Activated naive CD8-positive, alpha-beta T cell treated with anti-CD3 and anti-CD28 coated beads, Interleukin-2, amount 50 U/mL, for 16 hours (primary cell): Measurements from ENCODE around the gene NEURL4.
A peak's percentile ranks its signal among the peaks of the same experiment; 100 is the strongest.
"Not testable (repeated sequence)": the region's sequence is repeated elsewhere in the genome, so short reads cannot be mapped to it uniquely, and the experiment has no call there.

Source experiments
- DNase-seq: peaks from one replicate; pipeline ENCODE4 v3.0.0-alpha.2; 2020; ENCODE audit warnings: low read depth, low spot score

The NEURL4 gene

DNA sequence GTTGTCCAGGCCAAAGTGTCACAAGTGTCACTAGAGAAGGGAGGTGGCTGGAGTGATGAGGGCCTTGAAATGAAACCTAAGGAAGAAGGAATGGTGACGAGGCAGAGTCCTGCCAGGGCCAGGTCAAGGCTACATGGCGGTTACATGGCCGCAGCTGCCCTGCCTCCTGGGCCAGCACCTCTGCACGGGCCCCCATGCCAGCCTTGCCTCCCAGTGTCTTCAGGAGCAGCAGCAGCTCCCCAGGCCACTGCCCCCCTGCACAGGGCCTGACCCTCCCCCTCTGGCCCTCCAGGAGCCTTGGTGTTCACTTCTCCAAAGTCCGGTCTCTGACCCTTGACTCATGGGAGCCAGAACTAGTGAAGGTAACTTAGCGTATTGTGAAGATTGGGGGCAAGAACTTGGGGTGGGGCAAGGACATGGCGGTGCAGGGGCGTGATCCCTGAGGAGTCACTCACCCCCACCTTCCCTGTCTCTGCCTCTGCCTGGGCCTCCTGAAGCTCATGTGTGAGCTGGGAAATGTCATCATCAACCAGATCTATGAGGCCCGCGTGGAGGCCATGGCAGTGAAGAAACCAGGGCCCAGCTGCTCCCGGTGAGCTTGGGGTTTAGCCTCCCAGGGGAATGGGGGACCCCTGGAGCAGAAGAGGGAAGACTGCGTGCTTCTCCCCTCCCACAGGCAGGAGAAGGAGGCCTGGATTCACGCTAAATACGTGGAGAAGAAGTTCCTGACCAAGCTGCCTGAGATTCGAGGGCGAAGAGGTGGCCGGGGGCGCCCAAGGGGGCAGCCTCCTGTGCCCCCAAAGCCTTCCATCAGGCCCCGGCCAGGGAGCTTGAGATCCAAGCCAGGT, 18.7 kb upstream of the NEURL4 start:
- no peak for DNase-seq

GRCh38 chr17:7346761-7347614, 17.9 kb upstream of the NEURL4 start:
- DNase-seq: no peak

DNA sequence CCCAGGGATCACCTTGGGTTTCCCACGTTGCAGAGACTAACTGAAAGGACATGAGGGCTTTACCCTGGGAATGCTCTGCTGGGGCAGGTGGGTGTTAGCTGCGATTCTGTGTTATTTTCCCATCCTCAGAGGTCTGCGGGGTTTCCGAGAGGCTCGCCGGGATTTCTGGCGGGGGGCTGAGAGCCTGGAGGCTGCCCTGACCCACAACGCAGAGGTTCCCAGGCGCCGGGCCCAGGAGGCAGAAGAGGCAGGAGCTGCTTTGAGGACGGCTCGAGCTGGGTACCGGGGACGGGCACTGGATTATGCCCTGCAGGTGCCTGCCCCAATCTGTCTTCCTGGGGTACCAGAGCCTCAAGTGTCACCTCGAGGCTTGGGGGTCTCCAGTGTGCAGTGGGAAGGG, 14.1 kb upstream of the NEURL4 start:
- DNase-seq: no peak

GRCh38 chr17:7341842-7342241, 12.7 kb upstream of the NEURL4 start:
- DNase-seq: no peak

- DNase-seq: no peak
Measured at GRCh38 chr17:7340179-7340578, 11.0 kb upstream of the NEURL4 start.

DNA sequence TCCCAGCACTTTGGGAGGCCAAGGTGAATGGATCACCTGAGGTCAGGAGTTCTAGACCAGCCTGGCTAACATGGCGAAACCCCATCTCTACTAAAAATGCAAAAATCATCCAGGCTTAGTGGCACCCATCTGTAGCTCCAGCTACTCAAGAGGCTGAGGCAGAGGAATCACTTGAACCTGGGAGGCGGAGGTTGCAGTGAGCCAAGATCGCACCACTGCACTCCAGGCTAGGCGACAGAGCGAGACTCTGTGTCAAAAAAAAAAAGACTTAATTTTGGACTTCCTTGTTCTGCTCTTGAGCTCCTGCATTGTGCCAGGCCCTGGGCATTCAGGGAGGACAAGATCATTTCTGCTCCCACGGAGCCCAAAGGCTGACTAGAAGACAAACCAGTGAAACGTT, 8.5 kb upstream of the NEURL4 start:
- not testable (repeated sequence) for DNase-seq

DNA sequence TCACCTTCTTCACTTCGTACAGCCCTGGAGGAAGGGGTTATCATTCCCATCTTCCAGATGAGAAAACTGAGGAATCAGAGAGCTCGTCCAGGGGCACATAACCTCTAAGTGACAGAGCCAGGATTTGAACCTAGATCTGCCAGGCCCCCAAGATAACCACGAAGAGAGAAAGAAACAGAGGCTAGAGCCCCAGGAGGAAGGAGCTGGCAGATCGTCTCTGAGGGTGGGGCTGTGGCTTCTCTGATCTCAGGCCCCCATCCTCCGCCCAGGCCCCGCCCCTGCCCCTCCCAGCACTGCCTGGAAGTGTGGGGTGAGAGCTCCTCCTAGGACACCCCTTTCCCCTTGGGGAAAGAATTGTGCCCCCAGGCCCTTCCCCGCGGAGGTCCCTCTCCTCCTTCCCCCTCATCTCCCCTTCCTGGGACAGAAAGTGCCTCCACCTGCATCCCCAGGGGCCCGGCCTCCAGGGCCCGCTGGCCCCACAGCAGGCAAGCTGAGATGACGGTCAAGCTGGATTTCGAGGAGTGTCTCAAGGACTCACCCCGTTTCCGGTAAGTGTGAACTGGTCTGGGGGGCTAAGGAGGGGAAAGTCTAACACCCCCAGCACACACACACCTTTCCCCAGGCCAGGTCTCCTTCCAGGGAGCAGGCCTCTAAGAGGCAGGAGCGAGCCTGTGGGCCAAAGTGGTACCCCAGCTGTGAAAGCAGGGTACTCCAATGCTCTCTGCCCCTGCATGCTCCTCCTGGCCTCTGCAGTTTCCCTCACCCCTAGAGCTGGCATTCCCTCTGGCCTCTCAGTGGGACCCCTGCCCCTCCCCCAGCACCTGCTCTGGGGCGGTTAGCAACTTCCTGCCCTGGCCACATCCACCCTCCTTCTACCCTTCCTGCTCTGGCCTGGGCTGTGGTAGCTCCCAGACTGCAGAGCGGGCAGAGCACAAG, 7.4 kb upstream of the NEURL4 start, which contains the start of gene ACAP1:
ACAP1 (plus strand) TSS at position 290 of the 936 bp plus-strand sequence; CDS start at position 496, 206 bp downstream.
- DNase-seq: peak; percentile 70

GRCh38 chr17:7335765-7336164, 6.6 kb upstream of the NEURL4 start:
- DNase-seq: not testable (repeated sequence)

GRCh38 chr17:7334938-7335538, 5.9 kb upstream of the NEURL4 start:
- DNase-seq: no peak

GRCh38 chr17:7332600-7333069, 3.5 kb upstream of the NEURL4 start:
- DNase-seq: not testable (repeated sequence)

GRCh38 chr17:7332111-7332510, 3.0 kb upstream of the NEURL4 start:
- no peak for DNase-seq

DNA sequence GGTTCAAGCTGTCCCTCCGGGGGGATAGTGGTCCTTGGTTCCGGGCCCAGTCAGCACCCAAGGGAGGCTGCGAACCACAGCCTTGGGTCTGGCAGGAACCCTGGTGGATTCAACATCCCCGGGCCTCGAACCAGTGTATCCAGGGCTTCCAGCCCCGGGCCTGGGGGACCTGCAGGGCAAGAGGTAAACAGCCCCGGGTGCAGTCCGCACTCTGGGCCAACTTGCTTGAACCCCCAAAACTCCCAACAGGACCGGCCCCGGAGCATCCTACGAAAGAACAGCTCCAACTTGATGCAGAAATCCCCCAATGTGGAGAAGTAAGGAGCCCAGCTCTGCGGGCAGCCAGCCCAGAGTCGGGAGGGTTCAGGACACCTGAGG, 1.5 kb upstream of the NEURL4 start:
- no peak for DNase-seq

DNA sequence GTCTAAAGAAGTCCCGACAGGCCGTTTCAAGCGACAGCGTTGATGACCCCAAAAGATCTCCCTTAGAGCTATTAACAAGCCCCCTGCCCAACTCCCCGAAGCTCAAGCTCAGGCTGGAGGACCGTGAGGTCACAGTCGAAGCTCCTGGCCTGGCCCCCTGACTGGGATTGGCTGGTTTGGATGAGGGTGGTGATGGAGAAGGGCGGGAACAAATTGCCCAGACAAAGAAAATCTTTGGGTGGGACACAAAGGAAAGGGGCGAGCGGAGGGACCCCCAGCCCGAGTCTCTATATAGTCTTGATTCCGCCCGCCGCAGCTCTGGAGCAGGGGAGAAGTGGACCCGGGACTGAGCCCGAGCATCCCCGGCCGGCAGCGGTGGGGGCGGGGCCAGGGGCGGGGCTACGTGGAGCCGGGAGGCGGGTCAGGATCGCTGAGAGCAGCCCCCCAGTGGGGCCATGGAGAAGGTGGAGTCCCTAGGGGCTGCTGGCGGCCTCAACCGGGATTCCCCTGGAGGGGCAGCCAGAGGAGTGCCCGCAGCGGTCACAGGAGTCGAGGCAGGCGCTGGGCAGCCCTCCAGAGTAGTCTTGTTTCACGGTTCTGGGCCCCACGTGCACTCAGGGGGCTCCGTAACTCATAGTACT, 982 bp upstream of the NEURL4 start:
- DNase-seq: peak; percentile 52

DNA sequence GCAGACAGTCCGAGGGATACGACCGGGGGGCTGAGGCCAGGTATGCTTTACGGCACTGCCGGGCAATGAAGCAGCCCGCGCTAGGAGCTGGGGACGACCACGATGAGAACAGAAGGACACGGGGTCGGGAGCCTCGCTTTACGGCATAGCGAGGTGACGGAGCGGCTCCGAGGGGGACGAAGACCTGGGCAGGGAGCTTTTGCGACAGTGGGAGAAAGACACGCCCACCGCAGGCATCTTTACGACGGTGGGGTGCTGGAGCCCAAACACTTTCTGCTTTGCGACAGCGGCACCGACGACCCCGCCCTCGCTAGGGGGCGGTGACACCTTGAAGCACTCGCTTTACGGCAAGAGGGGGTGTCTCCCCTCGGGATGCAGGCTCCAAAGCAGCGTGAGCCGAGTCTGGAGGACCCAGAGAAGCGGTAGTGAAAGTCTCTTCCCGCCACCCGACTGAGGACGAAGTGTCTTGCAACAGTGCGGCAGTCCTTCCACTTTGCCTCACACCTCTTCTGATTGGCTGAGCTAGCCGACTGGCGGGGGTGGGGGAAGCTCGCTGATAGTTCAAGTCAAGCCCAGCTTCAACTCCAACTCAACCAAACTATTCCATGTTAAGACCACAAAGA, 350 bp upstream of the NEURL4 start:
- DNase-seq: peak; percentile 88

DNA sequence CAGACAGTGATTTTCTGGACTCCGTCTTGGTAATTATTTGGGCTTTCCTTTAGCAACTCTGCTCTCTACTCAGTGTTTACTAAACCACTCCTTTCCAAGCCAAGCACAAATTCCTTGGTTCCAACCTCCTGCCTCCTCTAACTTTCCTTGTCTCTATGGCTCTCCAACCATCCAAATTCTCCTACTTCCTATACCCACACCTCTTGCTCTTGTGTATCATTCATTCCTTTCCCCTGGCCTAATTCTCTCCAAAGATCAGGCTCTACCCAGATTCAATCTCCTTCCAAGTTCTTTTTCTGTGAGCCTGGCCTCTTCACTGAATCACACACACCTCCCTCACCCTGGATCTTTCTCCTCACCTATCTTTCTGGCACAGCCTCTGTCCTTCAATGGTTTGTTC, 1.1 kb downstream of the NEURL4 start:
- no peak for DNase-seq

GRCh38 chr17:7327501-7327900, 1.6 kb downstream of the NEURL4 start:
- no peak for DNase-seq

DNA sequence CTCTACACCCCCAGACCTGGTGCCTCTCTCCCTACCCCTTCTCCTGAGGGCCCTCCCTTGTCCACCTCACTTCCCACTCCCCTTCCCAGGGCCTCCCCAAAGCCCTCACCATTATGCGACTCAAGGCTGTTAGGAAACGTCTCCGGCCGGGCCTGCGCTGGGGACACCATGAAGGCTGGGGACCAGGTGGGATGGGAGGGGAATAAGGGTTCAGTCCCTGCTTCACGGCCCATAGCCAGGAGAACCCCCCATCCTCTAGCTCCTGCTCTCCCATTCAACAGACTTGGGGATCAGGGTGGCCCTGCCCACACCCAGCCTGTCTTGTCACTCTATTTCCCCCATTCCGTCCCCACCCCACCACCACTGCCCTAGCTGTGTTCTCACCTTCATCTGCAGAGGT, 2.1 kb downstream of the NEURL4 start:
- no peak for DNase-seq

DNA sequence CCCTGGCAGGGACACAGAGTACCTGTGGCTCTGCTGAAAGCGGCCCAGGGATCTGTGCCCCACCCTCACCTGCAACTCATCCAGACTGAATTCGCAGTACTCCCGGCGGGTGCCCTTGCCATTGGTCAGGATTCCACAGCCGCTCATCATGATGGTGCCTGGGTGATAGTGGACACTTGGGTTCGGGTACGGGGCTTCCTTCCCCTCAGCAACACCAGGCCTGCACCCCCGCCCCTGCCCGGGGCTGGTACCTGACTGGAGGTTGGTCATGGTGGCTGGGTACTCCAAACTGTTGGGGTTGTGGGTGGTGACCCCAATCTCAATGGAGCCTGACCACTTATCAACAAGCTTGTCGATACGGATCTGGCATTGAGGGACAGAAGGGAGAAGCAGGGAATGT, 2.9 kb downstream of the NEURL4 start:
- no peak for DNase-seq

GRCh38 chr17:7325031-7325528, 4.1 kb downstream of the NEURL4 start:
- DNase-seq: no peak

DNA sequence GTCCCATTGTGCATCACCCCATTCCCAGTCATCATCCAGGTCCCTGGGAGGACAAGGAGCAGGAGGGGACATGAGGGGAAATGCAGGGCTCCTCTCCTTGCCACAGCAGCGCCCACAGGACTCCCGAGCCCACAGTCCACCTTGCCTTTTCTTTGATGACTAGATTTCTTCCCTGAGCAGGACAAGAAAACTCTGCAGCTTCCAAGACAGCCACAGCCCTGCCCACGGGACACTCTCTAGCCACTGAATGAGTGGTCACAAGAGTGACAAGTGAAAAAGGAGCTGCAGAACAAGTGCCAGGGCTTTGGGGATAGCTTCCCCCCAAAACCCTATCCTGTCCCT, 4.7 kb downstream of the NEURL4 start:
- no peak for DNase-seq
